GM12873 (cell line): ENCODE data around the gene EPHX1.

ENCODE experiments used
- CTCF ChIP-seq: IDR thresholded peaks from 2 replicates; pipeline ENCODE4 v1.5.1; 2012; ENCODE audit warnings: low read depth, mild to moderate bottlenecking, moderate library complexity, low read length, control low read depth; ENCODE audit not compliant: insufficient read depth; ENCODE audit errors: missing control alignments

EPHX1 gene

GRCh38 chr1:225870911-225871310 is 61.0 kb downstream of the EPHX1 start:
- no peak for TF ChIP-seq CTCF

- TF ChIP-seq CTCF, result no peak
Measured at GRCh38 chr1:225871359-225872074, 61.6 kb downstream of the EPHX1 start.

GRCh38 chr1:225872075-225872430 is 62.1 kb downstream of the EPHX1 start:
- no peak for TF ChIP-seq CTCF

GRCh38 chr1:225873281-225873850 is 63.4 kb downstream of the EPHX1 start:
- no peak for TF ChIP-seq CTCF

GRCh38 chr1:225874431-225874830 is 64.5 kb downstream of the EPHX1 start:
- no peak for TF ChIP-seq CTCF

GRCh38 chr1:225875044-225875815 is 65.3 kb downstream of the EPHX1 start:
- no peak for TF ChIP-seq CTCF

GRCh38 chr1:225876900-225877510 is 67.1 kb downstream of the EPHX1 start:
- TF ChIP-seq CTCF, result no peak
